AG04449 (cell line): ENCODE measurements around the gene SUPT6H.

ENCODE experiments used
- CTCF ChIA-PET: fragments of 350-600 bp; formaldehyde crosslinking; extraction: SDS; loops from one replicate; lab custom pipeline; 2021; ENCODE audit warnings: antibody characterized with exemption; lab: Yijun Ruan, JAX
- POLR2A ChIA-PET: fragments of 400-600, 350-600 bp; formaldehyde crosslinking; extraction: SDS; loops from one replicate; lab custom pipeline; 2020; ENCODE audit warnings: antibody characterized with exemption, inconsistent platforms; lab: Yijun Ruan, JAX
- DNase-seq: peaks from one replicate; pipeline ENCODE4 v3.0.0-alpha.2; 2010; ENCODE audit warnings: low read depth, low spot score
- H3K4me3 ChIP-seq: 2 replicates; pipeline ENCODE4 v1.5.1; 2011; ENCODE audit warnings: low read depth, mild to moderate bottlenecking, control low read depth, low read length
- CTCF ChIP-seq: IDR thresholded peaks from one replicate; pipeline ENCODE4 v1.5.1; 2011; ENCODE audit warnings: mild to moderate bottlenecking, moderate library complexity, low read length, control low read depth, inconsistent platforms; ENCODE audit not compliant: insufficient read depth; ENCODE audit errors: missing control alignments

Gene SUPT6H

GRCh38 chr17:28626818-28627217 lies 35.2 kb upstream of the SUPT6H start:
- ChIA-PET POLR2A (no interaction called here), CTCF (interaction anchor here (1.2 to 10.1 kb wide), 2 partner anchors 14 to 15 kb away, joined by 3 to 100 read pairs; partner anchors contain the start of gene RSKR)
- no peak overlapping the region for H3K4me3 ChIP-seq
- no peak for TF ChIP-seq CTCF
- DNase-seq, result no peak

GRCh38 chr17:28634206-28634865 lies 27.7 kb upstream of the SUPT6H start:
- ChIA-PET POLR2A (interaction anchor here (1.1 to 1.3 kb wide), 2 partner anchors 10 to 11 kb away, joined by 3 to 5 read pairs; partner anchors contain the start of gene BLTP2), CTCF (interaction anchor here (2.1 to 11.1 kb wide), 2 partner anchors 10 to 22 kb away, joined by 13 to 85 read pairs; partner anchors contain the start of gene BLTP2)
- no peak for TF ChIP-seq CTCF
- no peak overlapping the region for H3K4me3 ChIP-seq
- DNase-seq, result no peak

GRCh38 chr17:28635506-28635905 lies 26.5 kb upstream of the SUPT6H start:
- POLR2A ChIA-PET, result no interaction called here
- no peak overlapping the region for H3K4me3 ChIP-seq
- CTCF ChIA-PET, result interaction anchor here (11.1 kb wide), 1 partner anchor 9 kb away, joined by 85 read pairs; the partner anchor contains the start of gene BLTP2
- no peak for DNase-seq
- no peak for TF ChIP-seq CTCF

- POLR2A ChIA-PET, result no interaction called here
- TF ChIP-seq CTCF, result no peak
These were observed 20.4 kb upstream of the SUPT6H start for GRCh38 chr17:28641579-28641978.

GRCh38 chr17:28643983-28644786 lies 17.8 kb upstream of the SUPT6H start:
- ChIA-PET CTCF (interaction anchor here (0.7 to 7.1 kb wide), 14 partner anchors 10 to 105 kb away, joined by 3 to 85 read pairs (median 8); partner anchors contain the start of genes ALDOC, RSKR, SDF2 and SUPT6H), POLR2A (interaction anchor here (1.0 to 1.3 kb wide), 5 partner anchors 10 to 24 kb away, joined by 3 to 5 read pairs (median 4); partner anchors contain the start of genes SDF2 and SUPT6H)
- DNase-seq, result no peak

More at GRCh38 chr17:28641579-28641978, 20.4 kb upstream of the SUPT6H start:
- CTCF ChIA-PET, result interaction anchor here (0.8 to 7.1 kb wide), 5 partner anchors 9 to 29 kb away, joined by 3 to 85 read pairs (median 30); partner anchors contain the start of gene RSKR
- H3K4me3 ChIP-seq, result no peak overlapping the region
- DNase-seq, result no peak

More at GRCh38 chr17:28643983-28644786, 17.8 kb upstream of the SUPT6H start:
- peak overlapping the region; percentile 93 for H3K4me3 ChIP-seq
- peak; percentile 28 for TF ChIP-seq CTCF
